OCI-M2 (cell line): ENCODE measurements around the gene STPG4.

Source experiments
- DNase-seq: peaks from one replicate; lab custom pipeline; 2025; ENCODE audit not compliant: unreplicated experiment; lab: John Stamatoyannopoulos, UW

The STPG4 gene

GRCh38 chr2:47091118-47091517 is 64.0 kb downstream of the STPG4 start:
- DNase-seq: no peak

GRCh38 chr2:47089083-47089464 is 66.0 kb downstream of the STPG4 start:
- no peak for DNase-seq

GRCh38 chr2:47088371-47089082 is 66.6 kb downstream of the STPG4 start:
- no peak for DNase-seq

- no peak for DNase-seq
Measured at GRCh38 chr2:47087051-47087450, 68.1 kb downstream of the STPG4 start.

GRCh38 chr2:47086571-47086970 is 68.5 kb downstream of the STPG4 start:
- no peak for DNase-seq

GRCh38 chr2:47086054-47086471 is 69.0 kb downstream of the STPG4 start:
- no peak for DNase-seq

GRCh38 chr2:47083886-47084687 is 71.0 kb downstream of the STPG4 start:
- DNase-seq: no peak

GRCh38 chr2:47083485-47083884 is 71.6 kb downstream of the STPG4 start:
- no peak for DNase-seq

GRCh38 chr2:47083005-47083404 is 72.1 kb downstream of the STPG4 start:
- no peak for DNase-seq

- no peak for DNase-seq
Measured at GRCh38 chr2:47080888-47081301, 74.2 kb downstream of the STPG4 start.

GRCh38 chr2:47079515-47080412 is 75.3 kb downstream of the STPG4 start:
- no peak for DNase-seq

- DNase-seq: no peak
Measured at GRCh38 chr2:47078541-47079482, 76.3 kb downstream of the STPG4 start.

GRCh38 chr2:47077442-47078117 is 77.5 kb downstream of the STPG4 start:
- no peak for DNase-seq

- no peak for DNase-seq
Measured at GRCh38 chr2:47076586-47077441, 78.3 kb downstream of the STPG4 start.

GRCh38 chr2:47076126-47076506 is 79.0 kb downstream of the STPG4 start:
- no peak for DNase-seq

- no peak for DNase-seq
Measured at GRCh38 chr2:47075361-47076125, 79.6 kb downstream of the STPG4 start.

- DNase-seq: no peak
Measured at GRCh38 chr2:47074691-47075090, 80.4 kb downstream of the STPG4 start.

- no peak for DNase-seq
Measured at GRCh38 chr2:47073641-47074040, 81.5 kb downstream of the STPG4 start.
